ENCODE results near the gene GMPPB. TPM values are rescaled to one million over a fixed set of nuclear protein-coding genes. Genes with fewer than 3 reads are reported as not detected.

GMPPB gene
- total RNA-seq, 1 donor from 2014 or later = 62.8 TPM

GRCh38 chr3:49729966-49730609 is 6.3 kb upstream of the GMPPB start:
- intact Hi-C loops (cut with micrococcal nuclease) = no loop called here

DNA sequence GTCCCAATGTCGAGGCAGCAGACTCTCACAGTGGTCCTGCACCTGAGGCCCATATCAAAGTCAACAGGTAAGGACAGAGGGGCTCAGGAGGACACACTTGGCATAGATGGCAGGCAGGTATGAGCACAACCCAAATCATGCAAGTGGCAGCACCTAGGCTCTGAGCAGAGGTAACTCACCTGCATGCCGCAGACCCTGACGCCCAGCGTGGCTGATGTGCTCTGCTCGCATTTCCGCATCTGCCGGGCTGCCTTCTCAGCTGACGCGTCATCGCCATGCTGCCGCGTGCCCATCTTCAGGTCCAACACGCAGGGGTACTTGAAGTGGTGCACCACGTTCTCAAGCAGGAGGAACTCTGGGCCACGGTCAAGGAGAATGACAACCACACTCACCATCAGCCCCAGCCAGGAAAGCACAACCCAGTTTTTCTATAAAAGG is 4.2 kb upstream of the GMPPB start:
- intact Hi-C loops (cut with micrococcal nuclease) = no loop called here

DNA sequence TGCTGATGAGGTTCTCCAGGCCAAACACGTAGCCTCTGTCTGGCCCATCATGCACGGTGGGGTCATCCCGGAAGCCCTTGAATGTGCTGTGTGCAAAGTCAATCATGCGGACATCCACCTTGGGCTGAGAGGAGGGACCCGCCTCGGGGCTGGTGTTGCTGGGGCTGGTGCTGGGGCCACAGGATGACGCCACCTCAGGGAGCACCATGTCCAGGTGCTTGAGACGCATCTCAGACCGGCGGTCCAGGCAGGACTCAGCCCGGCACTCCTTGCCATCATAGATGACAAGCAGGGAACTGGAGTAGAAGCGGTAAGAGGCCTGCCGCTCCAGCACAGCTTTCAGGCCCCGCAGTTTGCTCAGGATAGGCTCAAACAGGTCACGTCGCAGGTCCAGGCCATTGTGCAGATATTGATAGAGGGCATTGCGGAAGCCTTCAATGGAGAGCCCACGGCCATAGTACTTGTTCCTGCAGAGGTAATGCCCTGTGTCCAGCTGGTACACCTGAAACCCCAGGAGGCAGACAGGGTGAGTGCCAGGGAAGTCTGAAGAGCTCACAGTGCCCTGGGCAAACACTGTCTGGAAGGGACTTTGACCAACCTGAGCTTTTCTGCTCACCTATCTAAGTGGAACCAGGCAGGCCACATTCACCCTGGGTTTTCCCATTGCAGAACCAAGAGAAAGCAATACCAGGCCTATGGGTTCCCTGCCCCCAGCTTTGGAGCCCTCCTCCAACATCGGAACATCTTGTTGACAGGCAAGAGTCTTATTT is 3.6 kb upstream of the GMPPB start:
- intact Hi-C loops (cut with micrococcal nuclease) = no loop called here

DNA sequence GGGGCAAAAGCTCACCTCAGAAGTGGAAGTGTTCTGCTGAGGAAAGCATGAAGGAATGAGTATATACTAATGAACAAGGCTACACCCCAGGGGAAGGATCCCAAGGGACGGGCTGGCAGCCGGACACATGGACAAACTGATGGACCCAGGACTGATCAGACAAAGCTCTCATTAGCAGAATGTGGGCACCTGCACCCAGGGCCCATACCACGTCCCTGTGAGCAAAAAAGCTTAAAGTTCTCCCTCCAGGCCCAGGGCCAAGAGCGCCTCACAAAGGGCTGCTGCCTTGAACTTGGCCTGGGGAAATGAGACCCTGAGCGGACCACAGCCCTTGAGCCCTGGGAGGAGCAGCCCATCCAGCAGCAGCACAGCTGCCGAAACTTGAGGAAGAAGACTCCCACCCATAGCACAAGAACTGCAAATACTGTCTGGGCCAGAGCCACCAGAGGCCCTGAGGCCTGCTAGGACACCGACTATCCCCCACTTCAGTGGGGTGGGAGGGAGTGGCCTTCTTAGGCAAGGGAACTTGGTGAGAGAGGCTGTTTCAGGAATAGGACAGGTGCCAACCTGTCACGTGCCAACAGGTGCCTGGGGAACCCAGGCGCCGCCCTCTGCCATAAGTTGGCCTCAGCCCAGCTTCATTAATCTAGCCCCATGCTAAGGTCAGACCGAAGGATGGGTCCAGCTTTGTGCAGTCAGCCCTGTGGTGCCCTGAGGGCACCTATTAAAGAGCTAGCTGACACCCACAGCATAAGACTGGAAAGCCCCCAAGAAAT is 2.3 kb upstream of the GMPPB start:
- intact Hi-C loops (cut with micrococcal nuclease) = no loop called here

DNA sequence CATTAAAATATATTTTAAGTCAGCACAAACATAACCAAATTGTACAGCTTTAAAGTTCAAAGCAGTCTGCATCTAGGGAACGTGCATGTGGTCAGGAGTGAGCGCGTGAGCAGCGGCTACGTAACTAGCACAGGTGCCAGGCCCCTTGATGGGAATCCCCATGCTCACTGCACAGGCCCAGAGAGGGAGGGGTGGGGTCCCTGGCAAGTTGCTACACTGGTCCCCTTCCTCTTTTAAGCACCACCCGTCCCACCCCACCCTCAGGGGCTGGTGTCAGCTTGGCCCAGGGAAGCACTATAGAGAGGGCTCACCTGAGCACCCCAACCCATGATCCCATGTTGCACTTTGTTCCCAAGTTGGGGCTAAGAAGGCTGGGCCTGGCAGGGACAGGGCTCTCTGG is 835 bp upstream of the GMPPB start:
- intact Hi-C loops (cut with micrococcal nuclease) = loop anchor here (1.0 to 5.0 kb wide), 9 partner anchors 50 to 702 kb away; partner anchors contain the start of genes APEH, GNAI2, IP6K1 and MST1R

DNA sequence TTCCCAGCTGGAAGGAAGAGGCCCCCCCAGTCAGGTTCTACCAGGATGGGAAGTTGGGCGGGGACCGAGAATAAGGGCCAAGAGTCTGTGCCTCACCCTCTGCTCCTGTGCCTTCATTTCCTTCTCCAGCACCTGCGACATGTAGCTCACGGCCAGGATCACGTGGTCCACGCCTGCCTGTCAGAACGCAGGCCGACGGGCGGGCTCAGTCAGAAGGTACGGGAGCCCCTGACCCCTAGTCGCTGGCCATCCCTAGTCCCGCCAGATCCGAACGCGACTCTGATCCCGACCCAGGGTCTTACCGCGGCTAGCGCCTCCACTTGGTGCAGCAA is 489 bp downstream of the GMPPB start:
- intact Hi-C loops (cut with micrococcal nuclease) = loop anchor here (1.0 to 5.0 kb wide), 5 partner anchors 179 to 701 kb away; partner anchors contain the start of genes GNAI2, MST1R, NDUFAF3 and QRICH1

- intact Hi-C loops (cut with micrococcal nuclease) = loop anchor here (1.0 to 5.0 kb wide), 5 partner anchors 179 to 701 kb away; partner anchors contain the start of genes GNAI2, MST1R, NDUFAF3 and QRICH1
These were observed 855 bp downstream of the GMPPB start for GRCh38 chr3:49722896-49723295.

DNA sequence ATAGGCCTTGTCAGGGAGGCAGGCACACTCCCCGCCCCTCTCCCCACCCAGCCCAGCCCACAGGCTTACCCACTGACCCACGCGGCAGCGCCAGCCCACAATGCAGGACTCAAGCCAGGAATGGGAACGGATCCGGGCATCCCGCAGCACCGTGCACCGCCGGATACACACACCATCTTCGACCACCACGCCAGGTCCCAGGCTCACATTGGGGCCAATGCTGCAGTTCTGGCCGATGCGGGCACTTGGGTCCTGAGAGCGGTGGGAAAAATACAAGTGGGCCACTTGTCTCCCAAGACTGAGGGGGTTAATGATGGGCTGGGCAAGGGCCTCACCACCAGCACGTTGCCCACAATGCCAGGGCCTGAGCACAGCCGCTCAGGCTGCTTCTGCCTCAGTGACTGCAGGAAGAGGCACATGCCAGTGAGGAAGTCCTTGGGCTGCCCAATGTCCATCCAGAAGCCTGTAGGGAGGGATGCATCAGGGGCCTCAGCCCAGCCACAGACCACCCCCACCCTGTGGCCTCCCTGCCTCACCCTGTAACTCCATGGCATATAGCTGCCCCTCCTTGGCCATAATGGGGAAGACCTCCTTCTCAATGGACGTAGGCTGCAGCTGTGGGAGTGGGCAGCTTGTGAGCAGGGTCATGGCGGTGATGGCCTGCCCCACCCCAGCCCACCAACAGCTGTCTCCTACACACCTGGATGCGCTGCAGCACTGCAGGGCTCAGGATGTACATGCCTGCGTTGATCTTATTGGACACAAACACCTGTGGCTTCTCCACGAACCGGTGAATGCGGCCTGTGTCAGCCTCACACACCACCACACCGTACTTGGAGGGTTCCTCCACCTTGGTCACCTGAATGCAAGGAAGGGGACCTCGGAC is 1.6 kb downstream of the GMPPB start:
- intact Hi-C loops (cut with micrococcal nuclease) = loop anchor here (5.0 kb wide), 4 partner anchors 180 to 700 kb away; partner anchors contain the start of genes GNAI2, MST1R, NDUFAF3 and QRICH1

DNA sequence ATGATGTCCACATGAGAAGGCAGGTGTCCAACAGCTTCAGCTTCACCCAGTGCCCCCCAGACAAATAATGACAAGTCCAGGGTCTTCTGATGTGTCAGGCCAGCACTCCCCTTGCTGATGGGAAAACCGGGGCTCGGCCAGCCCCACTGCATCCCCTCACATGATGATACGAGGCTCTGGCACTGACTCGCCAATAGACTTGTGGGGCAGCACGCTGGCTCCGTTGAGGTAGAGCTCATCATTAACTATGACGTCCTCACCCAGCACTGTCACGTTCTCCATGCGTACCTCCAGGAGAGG is 2.2 kb downstream of the GMPPB start:
- intact Hi-C loops (cut with micrococcal nuclease) = loop anchor here (5.0 kb wide), 4 partner anchors 181 to 699 kb away; partner anchors contain the start of genes GNAI2, MST1R, NDUFAF3 and QRICH1

GRCh38 chr3:49720855-49721595 is 2.7 kb downstream of the GMPPB start:
- intact Hi-C loops (cut with micrococcal nuclease) = loop anchor here (5.0 kb wide), 4 partner anchors 181 to 699 kb away; partner anchors contain the start of genes GNAI2, MST1R, NDUFAF3 and QRICH1

DNA sequence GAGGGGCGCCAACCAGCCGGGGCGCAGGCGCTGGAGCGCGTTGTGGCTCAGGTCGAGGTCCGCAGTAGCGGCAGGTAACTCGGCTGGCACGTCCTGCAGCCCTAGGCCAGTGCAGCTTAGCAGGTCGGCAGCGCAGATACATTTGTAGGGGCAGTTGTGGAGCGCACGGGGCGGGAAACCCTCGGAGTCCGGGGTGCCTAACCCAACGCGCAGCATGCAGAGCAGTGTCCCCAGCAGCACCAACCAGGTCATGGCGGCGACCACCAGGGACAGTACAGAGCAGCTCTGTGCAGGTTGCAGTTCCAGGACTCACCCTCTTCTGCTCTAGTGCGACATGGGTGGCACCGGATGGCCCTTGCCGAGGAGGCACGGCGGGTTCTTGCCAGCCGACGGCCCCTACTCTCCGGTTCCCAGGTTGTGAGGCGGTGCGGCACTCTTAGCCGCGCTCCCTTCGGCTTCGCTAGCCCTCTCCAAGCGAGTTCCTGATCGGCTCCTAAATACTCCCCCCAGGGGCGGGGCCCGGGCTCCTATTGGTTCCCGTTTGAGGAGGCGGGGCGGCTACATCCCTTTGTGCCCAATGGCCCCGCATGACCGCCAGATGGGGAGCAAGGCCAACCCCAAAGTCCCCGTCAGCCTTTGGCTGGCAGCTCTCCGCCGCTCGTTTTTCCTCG is 4.4 kb downstream of the GMPPB start, which contains the start of gene AMIGO3:
Gene AMIGO3, minus strand, starts transcription at position 471 of the 671 bp plus-strand sequence. Its CDS starts 219 bp downstream, at position 252.
- intact Hi-C loops (cut with micrococcal nuclease) = loop anchor here (1.0 kb wide), 9 partner anchors 30 to 580 kb away; partner anchors contain the start of genes APEH, BSN, HYAL3 and IP6K1

DNA sequence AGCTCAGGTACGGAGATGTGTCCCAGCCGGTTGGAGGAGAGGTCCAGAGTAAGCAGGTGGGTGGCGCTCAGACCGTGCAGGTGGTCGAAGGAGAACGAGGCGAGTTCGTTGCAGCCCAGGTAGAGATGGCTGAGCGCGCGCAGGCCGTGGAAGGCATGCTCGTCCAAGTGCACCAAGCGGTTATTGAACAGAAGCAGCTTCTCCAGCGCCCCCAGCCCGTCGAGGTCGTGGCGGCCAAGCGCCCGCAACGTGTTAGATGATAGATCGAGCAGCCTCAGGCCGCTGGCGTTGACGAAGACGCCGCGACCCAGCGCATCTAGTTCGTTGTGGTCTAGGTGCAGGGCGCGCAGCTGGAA is 4.9 kb downstream of the GMPPB start:
- intact Hi-C loops (cut with micrococcal nuclease) = loop anchor here (1.0 kb wide), 9 partner anchors 30 to 580 kb away; partner anchors contain the start of genes APEH, BSN, HYAL3 and IP6K1

DNA sequence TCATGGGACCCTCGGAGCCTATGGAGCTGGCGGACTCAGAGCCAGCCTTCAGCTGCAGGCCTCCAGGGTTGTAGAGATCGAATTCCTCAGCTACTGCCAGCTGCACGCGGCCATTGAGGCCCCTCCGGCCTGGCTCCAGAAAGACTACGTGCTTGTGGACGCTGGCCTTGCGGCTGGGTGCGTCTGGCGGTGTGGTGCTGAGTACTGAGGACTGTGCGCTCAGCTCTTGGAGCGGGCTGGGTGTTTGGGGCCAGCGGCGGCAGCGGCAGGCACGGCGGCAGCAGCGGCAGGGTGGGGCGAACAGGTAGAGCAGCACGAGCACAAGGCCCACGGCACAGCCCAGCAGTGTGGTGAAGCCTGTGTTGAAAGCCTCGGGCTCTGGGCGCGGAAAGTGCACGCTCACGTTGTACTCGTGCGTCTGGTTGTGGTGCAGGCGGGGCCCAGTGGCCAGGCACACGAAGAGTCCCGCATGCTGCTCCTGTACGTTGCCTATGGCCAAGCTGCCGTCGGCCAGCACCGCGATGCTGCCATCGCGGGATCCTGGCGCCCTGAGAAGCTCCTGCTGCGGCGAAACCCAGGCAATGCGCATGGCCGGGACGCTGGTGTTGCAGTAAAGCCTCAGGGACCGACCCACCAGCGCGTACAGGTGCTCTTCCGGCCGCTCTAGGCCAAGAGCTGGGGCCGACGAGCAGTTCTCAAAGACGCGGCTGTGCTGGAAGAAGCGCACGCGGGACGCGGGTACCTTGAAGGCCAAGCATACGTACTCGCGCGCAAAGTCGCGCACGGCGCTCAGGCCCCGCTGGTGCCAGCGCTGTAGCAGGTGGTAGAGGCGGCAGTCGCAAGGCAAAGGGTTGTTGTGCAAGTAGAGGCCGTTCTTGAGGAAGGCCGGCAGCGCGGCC is 5.5 kb downstream of the GMPPB start:
- intact Hi-C loops (cut with micrococcal nuclease) = no loop called here

DNA sequence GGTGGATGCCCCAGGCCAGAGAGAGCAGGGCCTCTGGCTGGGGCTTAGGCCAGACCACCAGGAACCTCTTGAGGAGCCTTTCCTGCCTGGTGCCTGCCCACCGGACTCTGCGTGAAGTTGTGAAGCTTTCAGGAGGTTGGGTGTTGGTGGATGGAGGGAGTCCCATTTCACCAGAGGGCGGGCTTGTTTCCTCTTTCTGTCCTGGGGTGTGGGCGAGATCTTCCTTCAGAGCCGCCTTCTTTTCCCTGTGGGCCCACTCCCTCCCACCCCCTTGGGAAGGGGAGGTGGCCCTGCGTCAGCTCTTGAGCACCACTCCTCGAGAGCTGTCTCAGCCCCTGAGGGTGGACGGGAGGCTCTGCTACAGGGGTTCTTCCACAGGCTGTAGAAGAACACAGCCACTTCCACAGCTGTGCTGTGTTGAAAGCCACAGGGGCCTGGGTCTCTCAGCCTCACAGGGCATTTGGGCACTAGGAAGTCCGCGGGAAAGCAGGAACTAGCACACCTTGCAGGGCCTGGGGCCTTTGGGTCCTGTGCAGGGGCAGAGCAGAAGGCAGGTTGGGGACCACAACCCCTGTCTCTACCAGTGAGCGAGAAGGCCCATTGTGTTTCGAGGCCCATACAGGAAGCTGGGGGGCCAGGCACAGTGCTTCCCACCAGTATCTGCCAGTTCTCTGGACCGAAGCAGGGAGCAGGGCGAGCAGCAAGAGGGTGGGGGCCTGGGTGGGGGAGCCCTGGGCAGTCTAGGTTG is 6.4 kb downstream of the GMPPB start:
- intact Hi-C loops (cut with micrococcal nuclease) = no loop called here

DNA sequence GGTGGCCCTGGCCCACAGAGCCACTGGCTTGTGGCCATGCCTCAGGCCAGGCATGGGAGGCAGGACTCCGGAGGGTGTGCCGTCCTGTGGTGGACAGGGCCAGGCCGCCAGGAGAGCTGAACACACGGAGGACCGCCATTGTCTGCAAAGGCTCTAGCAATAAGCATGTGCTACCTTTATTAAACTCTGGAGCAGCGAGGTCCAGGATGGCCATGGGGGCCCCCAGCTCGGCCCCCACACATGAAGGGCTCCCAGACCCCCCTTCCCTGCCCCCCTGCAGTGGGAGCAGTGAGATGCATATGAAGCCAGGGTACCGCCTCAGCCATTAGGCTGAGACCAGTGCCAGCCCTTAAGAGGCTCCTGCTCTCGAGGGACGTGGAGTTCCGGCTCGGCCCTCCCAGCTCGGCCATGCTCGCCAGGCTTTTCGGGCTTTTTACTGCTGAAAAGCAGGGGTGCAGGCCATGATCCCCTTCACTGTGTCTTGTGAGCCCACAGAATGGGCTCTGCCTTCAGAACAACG is 7.0 kb downstream of the GMPPB start:
- intact Hi-C loops (cut with micrococcal nuclease) = no loop called here

- intact Hi-C loops (cut with micrococcal nuclease) = no loop called here
These were observed 7.6 kb downstream of the GMPPB start for GRCh38 chr3:49716169-49716568.

- intact Hi-C loops (cut with micrococcal nuclease) = no loop called here
These were observed 8.1 kb downstream of the GMPPB start for GRCh38 chr3:49715611-49716121.

Data from T-helper 1 cell treated with Interleukin-12 subunit alpha and Interleukin-12 subunit beta and Interleukin-4 antibody, amounts not matched to agents 30 ng/mL and 1 ng/mL, for 36 hours (primary cell).